ENCODE results near the gene CBY2. TPM values are rescaled to one million over a fixed set of nuclear protein-coding genes. Genes with fewer than 3 reads are reported as not detected.

The CBY2 gene
- polyA plus RNA-seq, 1 donor from 2014 or later: not detected

DNA sequence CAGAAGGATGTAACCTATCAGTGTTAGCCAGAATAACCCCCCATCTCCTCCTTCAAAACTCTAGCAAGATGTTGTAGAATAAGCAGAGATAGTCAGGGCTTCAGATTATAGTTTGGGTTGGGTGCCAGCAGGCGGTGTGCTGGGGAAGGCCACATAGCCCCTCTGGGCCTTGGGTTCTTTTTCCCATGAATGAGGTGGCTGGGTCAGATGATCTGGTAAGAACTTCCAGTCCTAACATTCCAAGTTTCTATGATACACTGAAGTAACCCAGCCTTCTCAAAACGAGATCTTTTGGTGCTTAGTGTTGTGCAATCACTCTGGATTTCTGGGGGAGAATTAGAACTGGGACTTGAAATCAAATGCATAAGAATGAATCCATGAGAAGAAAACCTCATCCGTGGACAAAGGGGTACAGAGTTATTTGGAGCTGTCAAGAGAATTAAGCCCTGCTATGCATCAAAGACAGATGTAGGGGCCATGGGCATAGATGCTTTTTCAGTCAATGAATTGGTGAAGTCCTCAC is 810 bp downstream of the CBY2 start:
- Histone ChIP-seq H3K27ac (ENCODE audit: low read length) (no peak overlapping the region), H3K27me3 (ENCODE audit: insufficient read depth, low read depth, low read length) (no peaks in the 10 kb centered on the region), H3K9me3 (ENCODE audit: low read length) (no peaks in the 10 kb centered on the region), H3K4me2 (ENCODE audit: low read length) (no peak overlapping the region), H3F3A (ENCODE audit: insufficient read depth, low read length, poor library complexity, severe bottlenecking) (no peaks in the 10 kb centered on the region), H2AFZ (ENCODE audit: low read depth, low read length) (no peak overlapping the region), H3K36me3 (ENCODE audit: insufficient read depth, low read length) (no peaks in the 10 kb centered on the region), H3K9ac (ENCODE audit: low read length) (no peak overlapping the region), H3K4me3 (ENCODE audit: low read length) (no peak overlapping the region), H3K79me2 (replicated peaks; ENCODE audit: insufficient read depth, low read length) (no peaks in the 10 kb centered on the region), H3K9me2 (ENCODE audit: insufficient read depth, low read length) (no peaks in the 10 kb centered on the region), H4K20me1 (ENCODE audit: insufficient read depth) (no peaks in the 10 kb centered on the region)
- TF ChIP-seq EZH2 (IDR thresholded peaks at IDR 0.05; ENCODE audit: borderline replicate concordance, insufficient read depth, low read length, poor library complexity, severe bottlenecking): no peak
- no peak for TF ChIP-seq POLR2AphosphoS5 (IDR thresholded peaks at IDR 0.05)
- TF ChIP-seq, protein P1, sequence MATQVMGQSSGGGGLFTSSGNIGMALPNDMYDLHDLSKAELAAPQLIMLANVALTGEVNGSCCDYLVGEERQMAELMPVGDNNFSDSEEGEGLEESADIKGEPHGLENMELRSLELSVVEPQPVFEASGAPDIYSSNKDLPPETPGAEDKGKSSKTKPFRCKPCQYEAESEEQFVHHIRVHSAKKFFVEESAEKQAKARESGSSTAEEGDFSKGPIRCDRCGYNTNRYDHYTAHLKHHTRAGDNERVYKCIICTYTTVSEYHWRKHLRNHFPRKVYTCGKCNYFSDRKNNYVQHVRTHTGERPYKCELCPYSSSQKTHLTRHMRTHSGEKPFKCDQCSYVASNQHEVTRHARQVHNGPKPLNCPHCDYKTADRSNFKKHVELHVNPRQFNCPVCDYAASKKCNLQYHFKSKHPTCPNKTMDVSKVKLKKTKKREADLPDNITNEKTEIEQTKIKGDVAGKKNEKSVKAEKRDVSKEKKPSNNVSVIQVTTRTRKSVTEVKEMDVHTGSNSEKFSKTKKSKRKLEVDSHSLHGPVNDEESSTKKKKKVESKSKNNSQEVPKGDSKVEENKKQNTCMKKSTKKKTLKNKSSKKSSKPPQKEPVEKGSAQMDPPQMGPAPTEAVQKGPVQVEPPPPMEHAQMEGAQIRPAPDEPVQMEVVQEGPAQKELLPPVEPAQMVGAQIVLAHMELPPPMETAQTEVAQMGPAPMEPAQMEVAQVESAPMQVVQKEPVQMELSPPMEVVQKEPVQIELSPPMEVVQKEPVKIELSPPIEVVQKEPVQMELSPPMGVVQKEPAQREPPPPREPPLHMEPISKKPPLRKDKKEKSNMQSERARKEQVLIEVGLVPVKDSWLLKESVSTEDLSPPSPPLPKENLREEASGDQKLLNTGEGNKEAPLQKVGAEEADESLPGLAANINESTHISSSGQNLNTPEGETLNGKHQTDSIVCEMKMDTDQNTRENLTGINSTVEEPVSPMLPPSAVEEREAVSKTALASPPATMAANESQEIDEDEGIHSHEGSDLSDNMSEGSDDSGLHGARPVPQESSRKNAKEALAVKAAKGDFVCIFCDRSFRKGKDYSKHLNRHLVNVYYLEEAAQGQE (IDR thresholded peaks at IDR 0.05; ENCODE audit: borderline replicate concordance): no peak
- TF ChIP-seq EP300 (conservative IDR thresholded peaks at IDR 0.05; ENCODE audit: poor library complexity, severe bottlenecking): no peak
- TF ChIP-seq, protein P2, sequence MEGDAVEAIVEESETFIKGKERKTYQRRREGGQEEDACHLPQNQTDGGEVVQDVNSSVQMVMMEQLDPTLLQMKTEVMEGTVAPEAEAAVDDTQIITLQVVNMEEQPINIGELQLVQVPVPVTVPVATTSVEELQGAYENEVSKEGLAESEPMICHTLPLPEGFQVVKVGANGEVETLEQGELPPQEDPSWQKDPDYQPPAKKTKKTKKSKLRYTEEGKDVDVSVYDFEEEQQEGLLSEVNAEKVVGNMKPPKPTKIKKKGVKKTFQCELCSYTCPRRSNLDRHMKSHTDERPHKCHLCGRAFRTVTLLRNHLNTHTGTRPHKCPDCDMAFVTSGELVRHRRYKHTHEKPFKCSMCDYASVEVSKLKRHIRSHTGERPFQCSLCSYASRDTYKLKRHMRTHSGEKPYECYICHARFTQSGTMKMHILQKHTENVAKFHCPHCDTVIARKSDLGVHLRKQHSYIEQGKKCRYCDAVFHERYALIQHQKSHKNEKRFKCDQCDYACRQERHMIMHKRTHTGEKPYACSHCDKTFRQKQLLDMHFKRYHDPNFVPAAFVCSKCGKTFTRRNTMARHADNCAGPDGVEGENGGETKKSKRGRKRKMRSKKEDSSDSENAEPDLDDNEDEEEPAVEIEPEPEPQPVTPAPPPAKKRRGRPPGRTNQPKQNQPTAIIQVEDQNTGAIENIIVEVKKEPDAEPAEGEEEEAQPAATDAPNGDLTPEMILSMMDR (IDR thresholded peaks at IDR 0.05; ENCODE audit: poor library complexity, severe bottlenecking): no peak

DNA sequence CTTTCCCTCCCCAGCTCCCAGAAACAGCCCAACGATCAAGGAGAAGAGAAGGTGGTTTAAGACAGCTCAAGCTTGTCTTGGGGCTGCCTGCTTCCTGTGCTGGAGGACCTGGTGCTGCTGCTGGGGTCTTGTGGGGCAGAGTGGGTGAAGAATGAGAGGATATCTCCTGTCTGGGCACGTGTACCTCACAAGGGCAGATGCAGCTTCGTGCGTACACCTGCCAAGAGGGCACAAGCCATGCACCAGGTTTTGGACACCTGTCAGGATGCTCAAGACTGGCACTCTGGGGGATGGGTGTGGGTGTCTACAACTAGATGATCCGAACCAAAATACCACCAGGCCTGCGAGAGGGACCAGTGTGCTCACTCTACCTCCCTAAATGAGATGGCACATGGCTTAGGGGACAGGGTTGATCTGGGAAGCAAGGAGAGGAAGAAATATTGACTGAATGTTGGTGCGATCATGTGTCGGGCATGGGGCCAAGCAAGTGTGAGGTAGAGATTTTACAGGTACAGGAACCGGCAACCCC is 2.2 kb downstream of the CBY2 start:
- Histone ChIP-seq H3K36me3 (ENCODE audit: insufficient read depth, low read length) (no peaks in the 10 kb centered on the region), H3K27ac (ENCODE audit: low read length) (no peak overlapping the region), H3K9me2 (ENCODE audit: insufficient read depth, low read length) (no peaks in the 10 kb centered on the region), H3K4me2 (ENCODE audit: low read length) (no peak overlapping the region), H3K9me3 (ENCODE audit: low read length) (no peaks in the 10 kb centered on the region), H3K4me3 (ENCODE audit: low read length) (no peak overlapping the region), H3K9ac (ENCODE audit: low read length) (no peak overlapping the region), H3F3A (ENCODE audit: insufficient read depth, low read length, poor library complexity, severe bottlenecking) (no peaks in the 10 kb centered on the region), H2AFZ (ENCODE audit: low read depth, low read length) (no peak overlapping the region), H3K27me3 (ENCODE audit: insufficient read depth, low read depth, low read length) (no peaks in the 10 kb centered on the region), H4K20me1 (ENCODE audit: insufficient read depth) (no peaks in the 10 kb centered on the region), H3K79me2 (replicated peaks; ENCODE audit: insufficient read depth, low read length) (no peaks in the 10 kb centered on the region)
- TF ChIP-seq EZH2 (IDR thresholded peaks at IDR 0.05; ENCODE audit: borderline replicate concordance, insufficient read depth, low read length, poor library complexity, severe bottlenecking): no peak
- TF ChIP-seq, protein P1 (IDR thresholded peaks at IDR 0.05; ENCODE audit: borderline replicate concordance): no peak
- no peak for TF ChIP-seq TAF1 (IDR thresholded peaks at IDR 0.05; ENCODE audit: low read depth)
- TF ChIP-seq, protein P2 (IDR thresholded peaks at IDR 0.05; ENCODE audit: poor library complexity, severe bottlenecking): no peak
- TF ChIP-seq SMC3 (conservative IDR thresholded peaks at IDR 0.05; ENCODE audit: poor library complexity): no peak
- TF ChIP-seq RAD21 (conservative IDR thresholded peaks at IDR 0.05): no peak
- TF ChIP-seq MXI1 (conservative IDR thresholded peaks at IDR 0.05; ENCODE audit: poor library complexity, severe bottlenecking): no peak
- no peak for TF ChIP-seq POLR2AphosphoS5 (IDR thresholded peaks at IDR 0.05)
- no peak for TF ChIP-seq EP300 (conservative IDR thresholded peaks at IDR 0.05; ENCODE audit: poor library complexity, severe bottlenecking)

Measured in neural cell (in vitro differentiated cells).